Sigmoid colon (tissue), 7 donors: ENCODE data around the gene NKAIN4. TPM values are rescaled to one million over a fixed set of nuclear protein-coding genes. Genes with fewer than 3 reads are reported as not detected.

Experiments
- DNase-seq: peaks from one replicate; pipeline ENCODE4 v3.0.0-alpha.2; 2019
- H3K27ac ChIP-seq, 4 donors: fragments of 200-600 bp; sonication (generic); one replicate each; pipeline ENCODE4 v1.5.1; 2016 to 2019; ENCODE audit warnings: mild to moderate bottlenecking in 1 of 4
- H3K27me3 ChIP-seq, 3 donors: fragments of 200-600 bp; sonication (generic); one replicate each; pipeline ENCODE4 v1.5.1; 2019; ENCODE audit warnings: mild to moderate bottlenecking in 1 of 3
- H3K36me3 ChIP-seq, 4 donors: fragments of 200-600 bp; sonication (generic); one replicate each; pipeline ENCODE4 v1.5.1; 2016 to 2019
- H3K4me1 ChIP-seq, 4 donors: fragments of 200-600 bp; sonication (generic); one replicate each; pipeline ENCODE4 v1.5.1; 2017 to 2019
- H3K4me3 ChIP-seq, 4 donors: fragments of 200-600 bp; sonication (generic); one replicate each; pipeline ENCODE4 v1.5.1; 2017 to 2019; ENCODE audit warnings: mild to moderate bottlenecking in 2 of 4, moderate library complexity in 1 of 4
- H3K9me3 ChIP-seq, 4 donors: fragments of 200-600 bp in 3 of 4; sonication (generic) in 3 of 4; one replicate each; pipeline versions ENCODE4 v1.5.1 to v1.6.1; 2013 to 2019
- EP300 ChIP-seq, 4 donors: sonication (generic); formaldehyde crosslinking; IDR thresholded peaks; one replicate each; pipeline ENCODE4 v1.6.1; 2017; ENCODE audit warnings: antibody characterized with exemption in 4 of 4
- POLR2A ChIP-seq, 2 donors: fragments of 450-650 bp; IDR thresholded peaks; one replicate each; pipeline ENCODE4 v1.6.1; 2016; ENCODE audit warnings: antibody characterized with exemption in 2 of 2, mild to moderate bottlenecking in 2 of 2, moderate library complexity in 2 of 2
- POLR2AphosphoS5 ChIP-seq, 4 donors: sonication (generic); formaldehyde crosslinking; IDR thresholded peaks; one replicate each; pipeline ENCODE4 v1.6.1; 2017; ENCODE audit warnings: antibody characterized with exemption in 4 of 4
- WGBS, 2 donors: extraction: QIAGEN DNeasy Blood & Tissue Kit; methylation state at CpG; one replicate each; pipeline ENCODE4 v1.1.7; 2013; 5-methylcytosine and 5-hydroxymethylcytosine counted together
- intact Hi-C: fragments of 100-400 bp; cut with DNase I; formaldehyde crosslinking; loops from one replicate; pipeline ENCODE4 v1.15.1; 2023
- polyA plus RNA-seq, 3 donors: library from polyadenylated mRNA; stranded (reverse); fragments of 200-250 nt; gene quantifications; one replicate each; pipeline ENCODE4 v1.2.3, GENCODE V29; 2013
- total RNA-seq, 4 donors: library from RNA; depleted of rRNA; stranded (reverse); fragments of >200 nt; gene quantifications; one replicate each; pipeline ENCODE4 v1.1.0, GENCODE V29; 2016
- TF ChIP-seq, protein P1 (sequence below), 4 experiments: fragments of 450-650 bp in 3 of 4; fragments of 200-600 bp in 1 of 4; IDR thresholded peaks; one replicate each; pipeline ENCODE4 v1.5.1; 2016 to 2019; ENCODE audit warnings: antibody characterized with exemption in 4 of 4, mild to moderate bottlenecking in 3 of 4, moderate library complexity in 2 of 4
- donor health status: healthy with polysubstance abuse.
- donor health status: Bipolar disorder and iron deficiency.
- donor health status: healthy.

Gene NKAIN4
- total RNA-seq (1 to 10 TPM in 2 of 4 donors, under 1 TPM in 2; 0.33 to 4.4 (median 2.3) TPM), polyA plus RNA-seq (under 1 TPM in 1 of 3 donors, not detected in 2; 0.73 TPM)

DNA sequence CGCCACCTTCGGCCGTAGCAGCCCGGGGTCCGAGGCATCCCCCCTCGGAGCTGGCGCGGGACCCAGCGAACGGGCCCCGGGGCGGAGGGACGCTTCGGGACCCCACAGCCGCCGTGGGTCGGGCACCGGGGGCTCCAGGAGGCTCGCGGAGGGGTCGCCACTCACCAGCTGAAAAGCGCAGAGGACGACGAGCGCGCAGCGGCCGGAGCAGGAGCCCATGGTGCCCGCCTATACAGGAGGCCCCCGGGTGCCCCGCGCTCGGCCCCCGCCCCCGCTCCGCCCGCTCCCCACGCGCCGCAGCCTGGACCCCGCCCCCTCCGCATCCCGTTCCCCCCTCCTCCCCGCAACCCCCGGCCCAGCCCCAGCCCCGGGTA, at the start of gene NKAIN4:
TSS of gene NKAIN4 (minus strand) at position 232 of the 374 bp plus-strand sequence. CDS start at position 219, 13 bp downstream.
- H3K36me3 ChIP-seq: no peaks in the 10 kb centered on the region
- H3K27ac ChIP-seq: no peak within 1 kb of the TSS
- TF ChIP-seq POLR2AphosphoS5 (IDR thresholded peaks at IDR 0.05) (no peak), EP300 (IDR thresholded peaks at IDR 0.05) (no peak), POLR2A (IDR thresholded peaks at IDR 0.05) (no peak)
- TF ChIP-seq, protein P1, sequence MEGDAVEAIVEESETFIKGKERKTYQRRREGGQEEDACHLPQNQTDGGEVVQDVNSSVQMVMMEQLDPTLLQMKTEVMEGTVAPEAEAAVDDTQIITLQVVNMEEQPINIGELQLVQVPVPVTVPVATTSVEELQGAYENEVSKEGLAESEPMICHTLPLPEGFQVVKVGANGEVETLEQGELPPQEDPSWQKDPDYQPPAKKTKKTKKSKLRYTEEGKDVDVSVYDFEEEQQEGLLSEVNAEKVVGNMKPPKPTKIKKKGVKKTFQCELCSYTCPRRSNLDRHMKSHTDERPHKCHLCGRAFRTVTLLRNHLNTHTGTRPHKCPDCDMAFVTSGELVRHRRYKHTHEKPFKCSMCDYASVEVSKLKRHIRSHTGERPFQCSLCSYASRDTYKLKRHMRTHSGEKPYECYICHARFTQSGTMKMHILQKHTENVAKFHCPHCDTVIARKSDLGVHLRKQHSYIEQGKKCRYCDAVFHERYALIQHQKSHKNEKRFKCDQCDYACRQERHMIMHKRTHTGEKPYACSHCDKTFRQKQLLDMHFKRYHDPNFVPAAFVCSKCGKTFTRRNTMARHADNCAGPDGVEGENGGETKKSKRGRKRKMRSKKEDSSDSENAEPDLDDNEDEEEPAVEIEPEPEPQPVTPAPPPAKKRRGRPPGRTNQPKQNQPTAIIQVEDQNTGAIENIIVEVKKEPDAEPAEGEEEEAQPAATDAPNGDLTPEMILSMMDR (IDR thresholded peaks at IDR 0.05): no peak
- H3K4me3 ChIP-seq: peak within 1 kb of the TSS; percentile 14 to 43 (median 32)
- H3K4me1 ChIP-seq: peaks cover 0 to 17% (median 15%) of the 10 kb centered on the region in 4 donors
- peaks cover 23 to 78% (median 44%) of the 10 kb centered on the region in 3 donors for H3K27me3 ChIP-seq
- DNase-seq: no peak
- WGBS, 2 donors: 2 to 10% methylated on average over 46 of the region's 46 CpGs
- no peaks in the 10 kb centered on the region for H3K9me3 ChIP-seq
- intact Hi-C loops: no loop called here

DNA sequence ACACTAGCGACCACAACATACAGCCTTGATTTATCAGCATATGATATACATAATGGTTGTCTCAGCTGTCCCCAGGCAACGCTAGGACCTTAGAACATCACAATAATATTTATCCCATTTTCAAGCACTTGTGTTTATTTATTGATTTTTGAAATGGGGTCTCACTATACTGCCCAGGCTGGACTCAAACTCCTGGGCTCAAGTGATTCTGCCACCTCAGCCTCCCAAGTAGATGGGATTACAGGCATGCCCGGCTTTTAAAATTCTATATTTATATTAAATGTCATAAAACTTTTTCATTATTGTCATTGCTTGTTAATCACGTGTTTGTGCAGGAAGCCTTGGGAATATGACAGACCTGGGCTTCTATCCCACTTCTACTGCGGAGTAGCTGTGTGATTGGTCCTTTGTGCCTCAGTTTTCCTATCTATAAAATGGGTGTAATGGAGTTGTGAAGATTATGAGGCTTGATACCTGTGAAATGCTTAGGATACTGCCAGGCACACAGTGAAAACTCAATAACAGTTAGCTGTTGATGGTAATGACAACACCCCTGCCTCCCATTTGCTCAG, 48.9 kb upstream of the NKAIN4 start:
- Histone ChIP-seq H3K4me1 (no peaks in the 10 kb centered on the region), H3K27me3 (peaks cover 11 to 62% (median 43%) of the 10 kb centered on the region in 3 donors), H3K36me3 (no peaks in the 10 kb centered on the region), H3K4me3 (no peak overlapping the region), H3K27ac (no peak overlapping the region), H3K9me3 (peaks cover 0 to 3% (median 0%) of the 10 kb centered on the region in 4 donors)
- 46 to 65% methylated on average over 5 of the region's 5 CpGs for WGBS, 2 donors
- DNase-seq: no peak
- intact Hi-C loops: no loop called here
- TF ChIP-seq, protein P1 (IDR thresholded peaks at IDR 0.05): no peak
- TF ChIP-seq EP300 (IDR thresholded peaks at IDR 0.05): no peak
- no peak for TF ChIP-seq POLR2AphosphoS5 (IDR thresholded peaks at IDR 0.05)
- no peak for TF ChIP-seq POLR2A (IDR thresholded peaks at IDR 0.05)

DNA sequence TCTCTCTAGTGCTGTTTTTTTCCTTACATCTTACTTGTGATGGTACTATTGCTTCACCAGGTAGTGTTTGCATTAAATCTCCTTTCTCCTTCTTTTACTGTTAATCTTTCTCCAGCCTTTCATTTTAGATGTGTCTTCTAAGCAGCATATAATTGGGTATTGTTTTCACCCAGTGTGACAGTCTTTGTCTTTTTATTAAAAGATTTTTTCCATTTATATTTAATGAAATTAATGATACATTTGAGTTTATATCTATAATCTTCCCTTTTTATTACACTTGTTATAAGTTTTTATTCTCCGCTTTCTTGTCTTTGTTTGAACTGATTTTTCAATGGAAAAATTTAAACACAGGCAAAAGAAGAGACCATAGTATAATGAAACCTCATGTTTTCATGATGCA, 47.4 kb upstream of the NKAIN4 start:
- H3K4me3 ChIP-seq: no peak overlapping the region
- intact Hi-C loops: no loop called here
- H3K27me3 ChIP-seq: peaks cover 21 to 62% (median 43%) of the 10 kb centered on the region in 3 donors
- H3K36me3 ChIP-seq: no peaks in the 10 kb centered on the region
- peaks cover 0 to 3% (median 0%) of the 10 kb centered on the region in 4 donors for H3K9me3 ChIP-seq
- no peak for DNase-seq
- no peaks in the 10 kb centered on the region for H3K4me1 ChIP-seq
- 96 to 100% methylated on average over 1 of the region's 1 CpG for WGBS, 2 donors
- TF ChIP-seq EP300 (IDR thresholded peaks at IDR 0.05) (no peak), POLR2A (IDR thresholded peaks at IDR 0.05) (no peak), POLR2AphosphoS5 (IDR thresholded peaks at IDR 0.05) (no peak)
- TF ChIP-seq, protein P1 (IDR thresholded peaks at IDR 0.05): no peak
- H3K27ac ChIP-seq: no peak overlapping the region

DNA sequence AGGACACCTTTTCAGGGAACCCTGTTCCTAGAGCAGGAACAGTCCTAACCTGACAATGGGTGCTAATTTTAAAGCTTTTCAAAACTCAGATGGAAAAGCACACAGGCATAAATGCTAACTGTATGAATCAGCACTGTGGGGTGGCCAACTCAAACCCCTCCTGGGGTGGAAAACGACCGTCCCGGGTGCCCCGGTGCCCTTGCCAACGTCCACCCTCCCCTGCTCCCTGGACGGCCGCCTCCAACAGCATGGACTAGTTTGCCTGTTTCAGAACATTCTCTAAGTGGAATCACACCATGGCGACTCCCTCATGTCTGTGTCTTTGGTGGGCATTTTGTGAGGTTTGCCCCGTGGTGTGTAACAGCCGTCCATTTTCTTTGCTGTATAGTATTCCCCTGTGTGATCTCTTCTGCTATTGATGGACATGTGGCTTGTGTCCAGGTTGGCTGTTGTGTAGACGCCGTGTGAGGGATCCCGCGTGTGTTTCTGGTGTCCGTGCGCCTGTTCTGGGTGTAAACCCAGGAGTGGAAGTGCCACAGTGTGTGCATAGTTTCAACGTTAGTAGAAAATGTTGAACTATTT, 44.6 kb upstream of the NKAIN4 start:
- no peak for DNase-seq
- no peaks in the 10 kb centered on the region for H3K4me1 ChIP-seq
- H3K9me3 ChIP-seq: peaks cover 0 to 3% (median 0%) of the 10 kb centered on the region in 4 donors
- intact Hi-C loops: no loop called here
- no peak overlapping the region for H3K4me3 ChIP-seq
- H3K27me3 ChIP-seq: peaks cover 21 to 69% (median 53%) of the 10 kb centered on the region in 3 donors
- H3K27ac ChIP-seq: no peak overlapping the region
- 89 to 91% methylated on average over 17 of the region's 17 CpGs for WGBS, 2 donors
- H3K36me3 ChIP-seq: no peaks in the 10 kb centered on the region
- TF ChIP-seq EP300 (IDR thresholded peaks at IDR 0.05): no peak
- no peak for TF ChIP-seq POLR2A (IDR thresholded peaks at IDR 0.05)
- no peak for TF ChIP-seq POLR2AphosphoS5 (IDR thresholded peaks at IDR 0.05)
- TF ChIP-seq, protein P1 (IDR thresholded peaks at IDR 0.05): no peak
